Omental fat pad (tissue), 4 donors: Measurements from ENCODE around the gene SUSD1. TPM values are rescaled to one million over a fixed set of nuclear protein-coding genes. Genes with fewer than 3 reads are reported as not detected.

Source experiments
- ATAC-seq: fragments of 150-250 bp; one replicate; pipeline ENCODE4 v1.9.1; 2016; ENCODE audit warnings: mild to moderate bottlenecking, moderate library complexity; ENCODE audit not compliant: low FRiP score
- DNase-seq: peaks from one replicate; pipeline ENCODE4 v3.0.0-alpha.2; 2019; ENCODE audit warnings: low spot score
- total RNA-seq, 4 donors: library from RNA; depleted of rRNA; stranded (reverse); fragments of >200 nt; gene quantifications; one replicate each; pipeline ENCODE4 v1.1.0, GENCODE V29; 2016
- TF ChIP-seq, protein P1 (sequence below), 3 donors: fragments of 450-650 bp; IDR thresholded peaks; one replicate each; pipeline ENCODE4 v1.5.1; 2016 to 2017; ENCODE audit warnings: antibody characterized with exemption in 3 of 3, mild to moderate bottlenecking in 3 of 3, moderate library complexity in 2 of 3

SUSD1 gene
- total RNA-seq, 4 donors from 2014 or later, result 12.0 to 23.2 (median 15.4) TPM

GRCh38 chr9:112072721-112073638 lies 102.1 kb downstream of the SUSD1 start:
- peak; percentile 15 for ATAC-seq
- TF ChIP-seq, protein P1, sequence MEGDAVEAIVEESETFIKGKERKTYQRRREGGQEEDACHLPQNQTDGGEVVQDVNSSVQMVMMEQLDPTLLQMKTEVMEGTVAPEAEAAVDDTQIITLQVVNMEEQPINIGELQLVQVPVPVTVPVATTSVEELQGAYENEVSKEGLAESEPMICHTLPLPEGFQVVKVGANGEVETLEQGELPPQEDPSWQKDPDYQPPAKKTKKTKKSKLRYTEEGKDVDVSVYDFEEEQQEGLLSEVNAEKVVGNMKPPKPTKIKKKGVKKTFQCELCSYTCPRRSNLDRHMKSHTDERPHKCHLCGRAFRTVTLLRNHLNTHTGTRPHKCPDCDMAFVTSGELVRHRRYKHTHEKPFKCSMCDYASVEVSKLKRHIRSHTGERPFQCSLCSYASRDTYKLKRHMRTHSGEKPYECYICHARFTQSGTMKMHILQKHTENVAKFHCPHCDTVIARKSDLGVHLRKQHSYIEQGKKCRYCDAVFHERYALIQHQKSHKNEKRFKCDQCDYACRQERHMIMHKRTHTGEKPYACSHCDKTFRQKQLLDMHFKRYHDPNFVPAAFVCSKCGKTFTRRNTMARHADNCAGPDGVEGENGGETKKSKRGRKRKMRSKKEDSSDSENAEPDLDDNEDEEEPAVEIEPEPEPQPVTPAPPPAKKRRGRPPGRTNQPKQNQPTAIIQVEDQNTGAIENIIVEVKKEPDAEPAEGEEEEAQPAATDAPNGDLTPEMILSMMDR (IDR thresholded peaks at IDR 0.05), result no peak
- no peak for DNase-seq

- ATAC-seq, result no peak
- TF ChIP-seq, protein P1 (IDR thresholded peaks at IDR 0.05), result no peak
- DNase-seq, result no peak
Observed at GRCh38 chr9:112069318-112070169, 105.6 kb downstream of the SUSD1 start.

DNA sequence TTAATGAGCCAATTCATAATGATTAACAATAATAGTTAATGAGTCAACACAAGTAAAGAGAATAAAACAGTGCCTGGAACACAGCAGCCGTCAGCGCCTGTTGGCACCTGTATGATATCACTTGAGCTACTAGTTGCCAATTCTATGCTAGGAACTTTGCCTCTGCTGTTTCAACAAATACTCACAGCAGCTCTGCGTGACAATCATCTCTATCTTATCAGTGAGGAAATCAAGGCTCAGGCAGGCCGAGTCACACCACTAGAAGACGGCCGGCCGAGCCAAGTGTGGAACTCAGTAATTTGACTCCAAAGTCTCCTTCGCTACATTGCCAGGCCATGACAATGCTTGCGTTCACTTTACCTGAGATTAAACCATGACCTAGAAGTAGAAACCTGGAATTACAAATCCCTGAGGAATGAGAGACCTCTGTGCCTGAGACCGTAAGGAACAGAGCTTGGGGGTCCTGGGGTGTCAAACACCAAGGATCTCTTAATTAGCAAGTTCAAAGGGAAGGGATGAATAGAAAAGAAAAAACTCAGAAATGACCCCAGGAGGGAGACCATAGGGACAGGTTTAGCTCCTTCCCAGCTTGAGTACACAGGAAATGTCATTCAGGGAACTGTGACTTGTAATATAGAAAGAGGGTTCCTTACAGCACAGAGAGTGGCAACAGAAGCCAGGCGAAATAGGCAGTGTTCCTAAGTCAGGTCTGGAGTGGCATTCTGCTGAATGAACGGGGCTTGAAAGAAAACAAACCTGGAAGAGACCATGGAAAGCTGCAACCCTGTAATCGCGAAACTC lies 109.1 kb downstream of the SUSD1 start:
- ATAC-seq, result peak; percentile 19
- no peak for DNase-seq
- TF ChIP-seq, protein P1 (IDR thresholded peaks at IDR 0.05), result no peak

GRCh38 chr9:112064871-112065270 lies 110.2 kb downstream of the SUSD1 start:
- TF ChIP-seq, protein P1 (IDR thresholded peaks at IDR 0.05), result no peak
- DNase-seq, result no peak
- no peak for ATAC-seq

- TF ChIP-seq, protein P1 (IDR thresholded peaks at IDR 0.05), result no peak
- DNase-seq (no peak), ATAC-seq (no peak)
Observed at GRCh38 chr9:112063586-112063985, 111.5 kb downstream of the SUSD1 start.

DNA sequence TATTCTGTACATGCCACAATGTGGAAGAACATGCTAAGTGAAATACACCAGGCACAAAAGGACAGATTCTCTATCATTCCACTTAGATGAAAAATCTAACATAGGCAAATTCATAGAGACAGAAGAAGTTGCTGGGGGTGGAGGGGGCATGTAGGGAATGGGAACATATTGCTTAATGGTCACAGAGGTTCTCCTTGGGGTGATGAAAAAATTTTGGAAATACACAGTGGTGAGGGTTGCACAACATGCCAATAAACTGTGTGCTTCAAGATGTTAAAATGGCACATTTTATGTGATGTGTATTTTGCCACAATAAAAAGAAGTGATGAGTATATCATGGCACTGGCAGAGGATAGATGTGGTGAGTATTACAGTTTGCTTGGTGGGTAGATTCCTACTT lies 111.9 kb downstream of the SUSD1 start:
- TF ChIP-seq, protein P1 (IDR thresholded peaks at IDR 0.05), result no peak
- ATAC-seq (no peak), DNase-seq (no peak)
